ENCODE results near the gene OBSCN.
A peak's percentile ranks its signal among the peaks of the same experiment; 100 is the strongest.

Gene OBSCN

GRCh38 chr1:228408041-228408868 lies 200.4 kb downstream of the OBSCN start:
- no peak for DNase-seq

- no peak for DNase-seq
Observed at GRCh38 chr1:228408869-228409805, 201.3 kb downstream of the OBSCN start.

- DNase-seq: no peak
Observed at GRCh38 chr1:228410015-228410414, 202.2 kb downstream of the OBSCN start.

GRCh38 chr1:228410671-228411070 lies 202.8 kb downstream of the OBSCN start:
- DNase-seq: no peak

GRCh38 chr1:228411121-228411520 lies 203.3 kb downstream of the OBSCN start:
- DNase-seq: no peak

GRCh38 chr1:228411548-228412430 lies 203.9 kb downstream of the OBSCN start:
- no peak for DNase-seq

- no peak for DNase-seq
Observed at GRCh38 chr1:228413241-228414010, 205.6 kb downstream of the OBSCN start.

- DNase-seq: no peak
Observed at GRCh38 chr1:228414511-228415211, 206.8 kb downstream of the OBSCN start.

- DNase-seq: no peak
Observed at GRCh38 chr1:228415221-228415620, 207.4 kb downstream of the OBSCN start.

- no peak for DNase-seq
Observed at GRCh38 chr1:228415853-228416216, 208.0 kb downstream of the OBSCN start.

- peak; percentile 60 for DNase-seq
Observed at GRCh38 chr1:228416217-228416933, 208.5 kb downstream of the OBSCN start, which contains the start of gene TRIM17. Gene TRIM17 (minus strand): TSS chr1:228416861. CDS start chr1:228415072, 1,789 bp downstream.

- no peak for DNase-seq
Observed at GRCh38 chr1:228417061-228417460, 209.2 kb downstream of the OBSCN start.

- DNase-seq: no peak
Observed at GRCh38 chr1:228417483-228418203, 209.8 kb downstream of the OBSCN start.

- DNase-seq: no peak
Observed at GRCh38 chr1:228420968-228421826, 213.4 kb downstream of the OBSCN start.

- DNase-seq: no peak
Observed at GRCh38 chr1:228423404-228424053, 215.7 kb downstream of the OBSCN start.

GRCh38 chr1:228424685-228425660 lies 217.1 kb downstream of the OBSCN start:
- no peak for DNase-seq
